Ovary (tissue), 9 donors: Measurements from ENCODE around the gene CCNA2. TPM values are rescaled to one million over a fixed set of nuclear protein-coding genes. Genes with fewer than 3 reads are reported as not detected.

Experiments used
- DNase-seq, 5 donors: peaks; one replicate each; pipeline ENCODE4 v3.0.0-alpha.2; 2019 to 2020
- H3K27ac ChIP-seq, 2 donors: fragments of 200-600 bp; one replicate each; pipeline versions ENCODE4 v1.5.1 to v1.8.0; 2019 to 2022
- H3K27me3 ChIP-seq: fragments of 200-600 bp; one replicate; pipeline ENCODE4 v1.8.0; 2022
- H3K36me3 ChIP-seq: fragments of 200-600 bp; sonication (generic); one replicate; pipeline ENCODE4 v1.5.1; 2019
- H3K4me1 ChIP-seq: one replicate; pipeline ENCODE4 v1.8.1; 2013; ENCODE audit warnings: mild to moderate bottlenecking, moderate library complexity; ENCODE audit not compliant: insufficient read depth
- H3K4me3 ChIP-seq: fragments of 200-600 bp; sonication (generic); one replicate; pipeline ENCODE4 v1.5.1; 2017
- H3K9me3 ChIP-seq, 2 donors: fragments of 200-600 bp in 1 of 2; sonication (generic) in 1 of 2; one replicate each; pipeline versions ENCODE4 v1.5.1 to v1.8.1; 2013 to 2019; ENCODE audit warnings: mild to moderate bottlenecking in 1 of 2, moderate library complexity in 1 of 2
- CTCF ChIP-seq, 3 donors: fragments of 450-650 bp in 2 of 3; fragments of 200-600 bp in 1 of 3; IDR thresholded peaks; one replicate each; pipeline versions ENCODE4 v1.5.1 to v1.8.0; 2016 to 2022; ENCODE audit warnings: antibody characterized with exemption in 3 of 3, mild to moderate bottlenecking in 1 of 3
- EP300 ChIP-seq: sonication (generic); formaldehyde crosslinking; IDR thresholded peaks from one replicate; pipeline ENCODE4 v1.6.1; 2017; ENCODE audit warnings: antibody characterized with exemption
- POLR2A ChIP-seq: fragments of 450-650 bp; IDR thresholded peaks from one replicate; pipeline ENCODE4 v1.6.1; 2017; ENCODE audit warnings: antibody characterized with exemption, mild to moderate bottlenecking, moderate library complexity
- WGBS, 3 donors: extraction: QIAGEN DNeasy Blood & Tissue Kit in 1 of 3; methylation state at CpG; one replicate each; pipeline versions ENCODE4 v1.1.5 to v1.1.7; 2013 to 2017; 5-methylcytosine and 5-hydroxymethylcytosine counted together
- intact Hi-C, 4 donors: fragments of 100-400 bp; cut with DNase I; formaldehyde crosslinking; loops; one replicate each; pipeline versions ENCODE4 v1.11.0 to v1.15.1; 2022 to 2023
- polyA plus RNA-seq, 2 donors: library from polyadenylated mRNA; stranded (reverse); fragments of 200-250 nt in 1 of 2; fragments of 350-450 nt in 1 of 2; fragmentation: Illumina TruSeq in 1 of 2; extraction: RNeasy Lipid Tissue Mini Kit (QIAGEN cat#74804) in 1 of 2; gene quantifications; one replicate each; pipeline ENCODE4 v1.2.3, GENCODE V29; 2013 to 2014
- total RNA-seq, 7 donors: library from RNA; depleted of rRNA in 2 of 7; stranded (reverse); fragments of >200 nt in 2 of 7; fragmentation: NEBNext Ultra II Directional in 3 of 7; extraction: Animal tissue kit (Norgen Biotek cat#: 25700) in 3 of 7; gene quantifications; one replicate each; pipeline versions ENCODE4 v1.1.0 to v1.2.4, GENCODE V29; 2016 to 2023
- donor health status: DM: no; HTN: no; CAD: no; lungs with moderate emphysema.
- donor health status: DM: no; HTN: no; CAD: no.
- donor health status: Bipolar disorder and iron deficiency.
- donor health status: DM: yes; HTN: yes; CAD: no.
- donor health status: DM: no; HTN: no; CAD: no.
- donor health status: DM: yes; HTN: yes; CAD: no.

CCNA2 gene
- total and polyA plus RNA-seq, 9 donors, result 0.65 to 3.3 (median 1.4) TPM

- Histone ChIP-seq H3K27me3 (no peaks in the 10 kb centered on the region), H3K4me1 (no peaks in the 10 kb centered on the region), H3K4me3 (no peak overlapping the region), H3K9me3 (no peaks in the 10 kb centered on the region), H3K27ac (no peak overlapping the region), H3K36me3 (no peaks in the 10 kb centered on the region)
- TF ChIP-seq POLR2A (no peak), CTCF (IDR thresholded peaks at IDR 0.05) (no peak), EP300 (no peak)
- no peak for DNase-seq
- intact Hi-C loops, result no loop called here
- 42 to 95% (median 47%) methylated on average over 1 of the region's 1 CpG for WGBS, 3 donors
Measured at GRCh38 chr4:121784401-121784800, 39.3 kb downstream of the CCNA2 start.

GRCh38 chr4:121783210-121783609 is 40.5 kb downstream of the CCNA2 start:
- no peaks in the 10 kb centered on the region for H3K4me1 ChIP-seq
- H3K27ac ChIP-seq, result no peak overlapping the region

GRCh38 chr4:121778991-121779628 is 44.6 kb downstream of the CCNA2 start:
- H3K27ac ChIP-seq, result no peak overlapping the region
- H3K27me3 ChIP-seq, result no peaks in the 10 kb centered on the region
- no peaks in the 10 kb centered on the region for H3K9me3 ChIP-seq
- WGBS, 3 donors, result 83 to 87% (median 84%) methylated on average over 8 of the region's 8 CpGs
- intact Hi-C loops, result no loop called here
- no peak overlapping the region for H3K4me3 ChIP-seq
- no peak for DNase-seq
- no peaks in the 10 kb centered on the region for H3K36me3 ChIP-seq
- H3K4me1 ChIP-seq, result no peaks in the 10 kb centered on the region
- TF ChIP-seq EP300 (no peak), POLR2A (no peak), CTCF (IDR thresholded peaks at IDR 0.05) (no peak)

More at GRCh38 chr4:121783210-121783609, 40.5 kb downstream of the CCNA2 start:
- intact Hi-C loops, result no loop called here
- Histone ChIP-seq H3K36me3 (no peaks in the 10 kb centered on the region), H3K4me3 (no peak overlapping the region), H3K9me3 (no peaks in the 10 kb centered on the region), H3K27me3 (no peaks in the 10 kb centered on the region)
- no peak for DNase-seq
- WGBS, 3 donors, result 85 to 92% (median 89%) methylated on average over 1 of the region's 1 CpG
- TF ChIP-seq POLR2A (no peak), EP300 (no peak), CTCF (IDR thresholded peaks at IDR 0.05) (no peak)

- no peak for DNase-seq
- TF ChIP-seq CTCF (IDR thresholded peaks at IDR 0.05) (no peak), POLR2A (no peak), EP300 (no peak)
- Histone ChIP-seq H3K36me3 (no peaks in the 10 kb centered on the region), H3K27ac (no peak overlapping the region), H3K9me3 (no peaks in the 10 kb centered on the region), H3K4me1 (no peaks in the 10 kb centered on the region), H3K27me3 (no peaks in the 10 kb centered on the region), H3K4me3 (no peak overlapping the region)
- 42 to 46% (median 43%) methylated on average over 3 of the region's 3 CpGs for WGBS, 3 donors
- intact Hi-C loops, result no loop called here
Measured at GRCh38 chr4:121777625-121778024, 46.1 kb downstream of the CCNA2 start.
